ENCODE data around the gene C16orf96. TPM values are rescaled to one million over a fixed set of nuclear protein-coding genes. Genes with fewer than 3 reads are reported as not detected.

The C16orf96 gene
- total RNA-seq, 4 donors from 2014 or later = 0.04 to 0.19 (median 0.06) TPM; not detected in 1

DNA sequence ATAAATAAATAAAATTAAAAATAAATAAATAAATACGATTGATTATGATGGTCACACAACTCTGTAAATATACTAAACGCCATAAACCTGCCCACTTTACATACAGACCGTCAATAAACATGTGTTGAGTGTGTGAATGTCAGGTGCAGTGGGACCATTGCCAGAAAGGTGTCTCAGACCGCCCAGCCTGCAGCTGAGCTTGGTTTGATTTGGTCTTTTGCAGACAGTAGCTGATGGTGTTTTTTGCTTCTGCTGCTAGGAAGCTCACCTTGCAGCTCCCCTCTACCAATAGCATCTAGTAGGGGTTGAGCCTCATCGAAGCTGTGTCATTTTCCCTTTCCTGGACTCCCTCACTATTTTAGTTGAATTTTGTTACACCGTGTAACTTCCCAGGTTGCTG lies 35.1 kb downstream of the C16orf96 start:
- peaks cover 0 to 6% (median 0%) of the 10 kb centered on the region in 4 donors for H3K27me3 ChIP-seq
- peaks cover 0 to 8% (median 0%) of the 10 kb centered on the region in 3 donors for H3K9me3 ChIP-seq
- intact Hi-C loops (cut with DNase I) = no loop called here
- 51 to 70% methylated on average over 6 of the region's 6 CpGs for WGBS, 2 donors
- no peak overlapping the region for H3K4me3 ChIP-seq
- H3K27ac ChIP-seq = no peak overlapping the region
- no peak for DNase-seq
- no peaks in the 10 kb centered on the region for H3K4me1 ChIP-seq
- H3K36me3 ChIP-seq = no peaks in the 10 kb centered on the region
- TF ChIP-seq, protein P1, sequence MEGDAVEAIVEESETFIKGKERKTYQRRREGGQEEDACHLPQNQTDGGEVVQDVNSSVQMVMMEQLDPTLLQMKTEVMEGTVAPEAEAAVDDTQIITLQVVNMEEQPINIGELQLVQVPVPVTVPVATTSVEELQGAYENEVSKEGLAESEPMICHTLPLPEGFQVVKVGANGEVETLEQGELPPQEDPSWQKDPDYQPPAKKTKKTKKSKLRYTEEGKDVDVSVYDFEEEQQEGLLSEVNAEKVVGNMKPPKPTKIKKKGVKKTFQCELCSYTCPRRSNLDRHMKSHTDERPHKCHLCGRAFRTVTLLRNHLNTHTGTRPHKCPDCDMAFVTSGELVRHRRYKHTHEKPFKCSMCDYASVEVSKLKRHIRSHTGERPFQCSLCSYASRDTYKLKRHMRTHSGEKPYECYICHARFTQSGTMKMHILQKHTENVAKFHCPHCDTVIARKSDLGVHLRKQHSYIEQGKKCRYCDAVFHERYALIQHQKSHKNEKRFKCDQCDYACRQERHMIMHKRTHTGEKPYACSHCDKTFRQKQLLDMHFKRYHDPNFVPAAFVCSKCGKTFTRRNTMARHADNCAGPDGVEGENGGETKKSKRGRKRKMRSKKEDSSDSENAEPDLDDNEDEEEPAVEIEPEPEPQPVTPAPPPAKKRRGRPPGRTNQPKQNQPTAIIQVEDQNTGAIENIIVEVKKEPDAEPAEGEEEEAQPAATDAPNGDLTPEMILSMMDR (IDR thresholded peaks at IDR 0.05) = no peak
- no peak for TF ChIP-seq POLR2A (IDR thresholded peaks at IDR 0.05)

DNA sequence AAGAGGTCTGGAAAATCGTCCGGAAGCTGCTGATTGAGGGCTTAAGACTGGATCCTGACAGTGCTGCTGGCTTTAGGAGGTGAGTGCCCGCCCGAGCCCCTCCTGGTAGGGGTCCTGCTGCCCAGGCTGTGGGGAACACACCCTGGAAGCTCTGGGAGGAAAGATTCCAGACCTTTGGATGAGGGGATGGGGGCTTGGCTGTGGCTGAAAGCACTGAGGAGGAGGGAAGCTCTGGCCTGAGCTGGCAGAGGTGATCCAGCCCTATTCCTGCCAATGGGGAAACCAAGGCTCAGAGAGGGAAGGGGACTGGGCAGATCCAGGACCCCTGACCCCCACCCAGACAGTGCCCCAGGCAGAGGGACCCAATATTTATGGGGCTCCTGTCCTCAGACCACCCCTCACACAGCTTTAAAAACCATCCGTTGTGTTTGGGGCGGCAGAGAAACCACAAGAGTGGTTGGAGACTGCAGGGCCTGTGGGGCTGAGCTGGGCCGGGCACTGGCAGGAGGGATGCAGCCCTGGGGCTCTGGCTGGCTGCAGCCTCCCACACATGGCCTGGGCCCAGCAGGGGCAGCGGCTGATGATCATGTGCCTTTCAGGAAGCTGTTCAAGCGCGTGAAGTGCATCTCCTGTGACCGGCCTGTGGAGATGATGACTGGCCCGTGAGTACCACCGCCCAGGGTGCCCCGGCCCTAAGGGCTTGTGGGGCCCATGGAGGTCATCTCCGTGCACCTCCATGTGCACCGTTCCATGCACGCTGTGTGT lies 35.7 kb downstream of the C16orf96 start:
- no peak overlapping the region for H3K27ac ChIP-seq
- peaks cover 0 to 8% (median 0%) of the 10 kb centered on the region in 3 donors for H3K9me3 ChIP-seq
- WGBS, 2 donors = 71 to 76% methylated on average over 12 to 13 of the region's 17 CpGs
- H3K27me3 ChIP-seq = peaks cover 0 to 6% (median 0%) of the 10 kb centered on the region in 4 donors
- TF ChIP-seq POLR2A (IDR thresholded peaks at IDR 0.05) = no peak
- TF ChIP-seq, protein P1 (IDR thresholded peaks at IDR 0.05) = no peak
- no peaks in the 10 kb centered on the region for H3K36me3 ChIP-seq
- no peak overlapping the region for H3K4me3 ChIP-seq
- no peaks in the 10 kb centered on the region for H3K4me1 ChIP-seq
- intact Hi-C loops (cut with DNase I) = no loop called here
- no peak for DNase-seq

DNA sequence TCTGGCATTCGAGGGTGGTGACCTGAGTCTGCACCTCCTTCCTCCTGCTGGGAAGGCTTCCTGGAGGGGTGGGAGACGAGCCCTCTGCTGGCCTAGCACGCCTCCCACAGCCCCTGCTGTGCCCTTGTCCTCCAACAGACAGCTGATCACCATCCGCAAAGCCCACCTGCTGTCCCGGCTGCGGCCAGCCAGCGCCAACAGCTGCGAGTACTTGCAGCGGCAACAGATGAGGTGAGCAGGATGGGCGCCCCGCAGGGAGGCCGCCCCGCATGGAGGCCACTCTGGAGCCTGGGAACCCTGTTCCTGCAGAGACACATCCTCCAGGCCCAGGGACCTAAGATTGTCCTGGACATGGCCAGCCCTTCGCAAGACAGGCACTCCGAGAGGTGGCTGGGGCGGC lies 36.9 kb downstream of the C16orf96 start:
- WGBS, 2 donors = 55% methylated on average over 6 of the region's 16 CpGs; no CpG with 5 or more reads in 1 of the 2 donors
- peaks cover 0 to 6% (median 0%) of the 10 kb centered on the region in 4 donors for H3K27me3 ChIP-seq
- no peak for DNase-seq
- peaks cover 0 to 6% (median 3%) of the 10 kb centered on the region in 3 donors for H3K4me1 ChIP-seq
- no peak overlapping the region for H3K27ac ChIP-seq
- no peak overlapping the region for H3K4me3 ChIP-seq
- no peaks in the 10 kb centered on the region for H3K36me3 ChIP-seq
- TF ChIP-seq, protein P1 (IDR thresholded peaks at IDR 0.05) = no peak
- no peak for TF ChIP-seq POLR2A (IDR thresholded peaks at IDR 0.05)
- H3K9me3 ChIP-seq = peaks cover 0 to 5% (median 0%) of the 10 kb centered on the region in 3 donors
- intact Hi-C loops (cut with DNase I) = no loop called here

DNA sequence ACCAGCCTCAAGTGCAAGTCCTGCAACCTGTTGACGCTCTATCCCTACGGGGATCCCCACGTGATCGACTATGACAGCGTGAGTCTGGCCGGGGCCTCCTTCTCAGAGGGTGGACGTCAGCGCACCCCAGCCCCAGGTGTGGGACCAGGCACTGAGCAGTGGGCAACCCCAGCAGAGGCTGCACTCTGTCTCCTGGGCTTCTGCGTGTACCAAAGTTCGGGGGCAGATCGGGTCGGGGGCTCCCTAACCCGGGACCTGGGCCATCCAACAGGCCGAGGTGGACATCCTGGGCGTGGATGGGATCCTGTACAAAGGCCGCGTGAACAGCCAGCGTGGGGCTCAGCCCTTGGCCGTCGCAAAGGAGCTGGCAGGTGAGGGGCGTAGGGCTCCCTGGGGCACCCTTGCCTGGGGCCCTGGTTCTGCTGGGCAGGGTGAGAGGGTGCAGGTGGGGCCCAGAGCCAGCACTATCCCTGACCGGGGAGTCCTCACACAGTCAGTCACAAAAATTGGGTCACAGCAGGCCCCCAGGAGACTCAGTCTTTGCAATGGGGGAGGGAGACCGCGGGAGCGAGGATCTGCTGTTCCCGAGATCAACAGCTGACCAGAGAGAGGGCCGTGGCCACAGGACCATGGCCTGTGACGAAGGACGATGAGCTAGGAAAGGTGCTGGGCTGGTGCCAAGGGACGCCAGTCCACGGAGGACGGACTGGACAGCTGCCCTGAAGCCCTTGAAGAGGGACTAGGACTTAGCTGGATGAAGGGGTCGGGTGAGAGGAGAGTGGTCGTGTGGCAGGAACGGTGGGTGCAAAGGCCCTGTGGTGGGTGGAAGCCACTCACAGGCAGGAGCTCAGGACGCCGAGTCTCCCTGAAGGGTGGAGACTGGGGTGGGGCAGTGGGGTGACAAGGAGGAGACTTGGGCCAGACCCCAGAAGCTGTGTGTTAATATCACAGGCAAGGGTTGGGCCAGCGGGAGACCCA lies 38.6 kb downstream of the C16orf96 start:
- 80 to 85% methylated on average over 14 to 31 of the region's 38 CpGs for WGBS, 2 donors
- DNase-seq = no peak

More for the DNA sequence above, 38.6 kb downstream of the C16orf96 start:
- no peaks in the 10 kb centered on the region for H3K9me3 ChIP-seq
- TF ChIP-seq, protein P1 (IDR thresholded peaks at IDR 0.05) = no peak
- TF ChIP-seq POLR2A (IDR thresholded peaks at IDR 0.05) = no peak
- peaks cover 0 to 12% (median 0%) of the 10 kb centered on the region in 4 donors for H3K27me3 ChIP-seq
- intact Hi-C loops (cut with DNase I) = no loop called here
- H3K4me3 ChIP-seq = no peak overlapping the region
- H3K36me3 ChIP-seq = no peaks in the 10 kb centered on the region
- peaks cover 0 to 6% (median 3%) of the 10 kb centered on the region in 3 donors for H3K4me1 ChIP-seq
- H3K27ac ChIP-seq = no peak overlapping the region
